Panc1 (cell line): ENCODE measurements around the gene VASH2.

Experiments used
- CTCF ChIP-seq: fragments of 450-650 bp; IDR thresholded peaks from 2 replicates; pipeline ENCODE4 v1.5.1; 2017; ENCODE audit warnings: mild to moderate bottlenecking
- POLR2AphosphoS5 ChIP-seq: IDR thresholded peaks from 2 replicates; pipeline ENCODE4 v1.6.1; 2012; ENCODE audit warnings: mild to moderate bottlenecking, low read depth, low read length, moderate library complexity
- REST ChIP-seq, 2 experiments: IDR thresholded peaks; 2 replicates each; pipeline ENCODE4 v1.6.1; 2011 to 2012; ENCODE audit warnings: low read depth in 2 of 2, control low read depth in 1 of 2, low read length in 1 of 2, mild to moderate bottlenecking in 1 of 2, moderate library complexity in 1 of 2; ENCODE audit not compliant: insufficient read depth in 1 of 2
- TCF7L2 ChIP-seq: IDR thresholded peaks from 2 replicates; pipeline ENCODE4 v1.6.1; 2011; ENCODE audit warnings: mild to moderate bottlenecking, low read depth, low read length, inconsistent platforms

- no peak for TF ChIP-seq CTCF
- TF ChIP-seq TCF7L2: no peak
- no peak for TF ChIP-seq POLR2AphosphoS5
- no peak for TF ChIP-seq REST (IDR thresholded peaks at IDR 0.05; ENCODE audit: insufficient read depth in 1 of 2, low read depth in 2 of 2, low read length in 1 of 2)
Measured at GRCh38 chr1:213034713-213035112, 84.4 kb downstream of the VASH2 start.
